ENCODE data around the gene VLDLR. TPM values are rescaled to one million over a fixed set of nuclear protein-coding genes. Genes with fewer than 3 reads are reported as not detected.
A peak's percentile ranks its signal among the peaks of the same experiment; 100 is the strongest.

Gene VLDLR
- 21.6 and 38.1 TPM in 2 replicates for total RNA-seq (ENCODE audit: low replicate concordance)
- long read RNA-seq, partial matches to known transcripts, result 6 of 12 reads
- long read RNA-seq, other reads (novel, unspliced or antisense), result 4 of 12 reads

GRCh38 chr9:2621722-2622460 lies at the start of gene VLDLR:
Gene VLDLR (plus strand): TSS chr9:2621787. CDS start chr9:2622190, 403 bp downstream.
- no peak for TF ChIP-seq CTCF (conservative IDR thresholded peaks at IDR 0.05)
- peaks cover 13% of the 10 kb centered on the region for H3K36me3 Mint-ChIP-seq
- H3K27ac Mint-ChIP-seq, result peak within 1 kb of the TSS; percentile 89
- H3K4me3 Mint-ChIP-seq, result peak within 1 kb of the TSS; percentile 95
- H3K27me3 Mint-ChIP-seq, result peaks cover 47% of the 10 kb centered on the region
- peaks cover 12% of the 10 kb centered on the region for H3K9me3 Mint-ChIP-seq
- peak; percentile 73 for DNase-seq (ENCODE audit: extremely low spot score, unreplicated experiment)
- peaks cover 17% of the 10 kb centered on the region for H3K4me1 Mint-ChIP-seq (ENCODE audit: unreplicated experiment)

GRCh38 chr9:2574203-2574602 lies 47.4 kb upstream of the VLDLR start:
- H3K9me3 Mint-ChIP-seq, result no peaks in the 10 kb centered on the region
- TF ChIP-seq CTCF (conservative IDR thresholded peaks at IDR 0.05), result no peak
- no peak for DNase-seq (ENCODE audit: extremely low spot score, unreplicated experiment)
- no peaks in the 10 kb centered on the region for H3K36me3 Mint-ChIP-seq
- H3K4me1 Mint-ChIP-seq (ENCODE audit: unreplicated experiment), result peaks cover 22% of the 10 kb centered on the region
- no peak overlapping the region for H3K27ac Mint-ChIP-seq
- no peaks in the 10 kb centered on the region for H3K27me3 Mint-ChIP-seq
- no peak overlapping the region for H3K4me3 Mint-ChIP-seq

- Mint-ChIP-seq H3K36me3 (no peaks in the 10 kb centered on the region), H3K27me3 (no peaks in the 10 kb centered on the region), H3K27ac (no peak overlapping the region), H3K4me3 (no peak overlapping the region), H3K4me1 (ENCODE audit: unreplicated experiment) (peaks cover 10% of the 10 kb centered on the region), H3K9me3 (no peaks in the 10 kb centered on the region)
- no peak for TF ChIP-seq CTCF (conservative IDR thresholded peaks at IDR 0.05)
- DNase-seq (ENCODE audit: extremely low spot score, unreplicated experiment), result no peak
These were observed 45.0 kb upstream of the VLDLR start for GRCh38 chr9:2576631-2577030.

- Mint-ChIP-seq H3K36me3 (no peaks in the 10 kb centered on the region), H3K27me3 (no peaks in the 10 kb centered on the region), H3K4me1 (ENCODE audit: unreplicated experiment) (no peaks in the 10 kb centered on the region), H3K9me3 (peaks cover 13% of the 10 kb centered on the region), H3K27ac (no peak overlapping the region), H3K4me3 (no peak overlapping the region)
- no peak for DNase-seq (ENCODE audit: extremely low spot score, unreplicated experiment)
- no peak for TF ChIP-seq CTCF (conservative IDR thresholded peaks at IDR 0.05)
These were observed 38.1 kb upstream of the VLDLR start for GRCh38 chr9:2583308-2584013.

GRCh38 chr9:2591967-2592366 lies 29.6 kb upstream of the VLDLR start:
- Mint-ChIP-seq H3K27ac (no peak overlapping the region), H3K9me3 (peaks cover 16% of the 10 kb centered on the region), H3K36me3 (peaks cover 10% of the 10 kb centered on the region), H3K4me1 (ENCODE audit: unreplicated experiment) (peaks cover 3% of the 10 kb centered on the region), H3K4me3 (no peak overlapping the region), H3K27me3 (no peaks in the 10 kb centered on the region)
- DNase-seq (ENCODE audit: extremely low spot score, unreplicated experiment), result no peak
- TF ChIP-seq CTCF (conservative IDR thresholded peaks at IDR 0.05), result no peak
